ENCODE measurements around the gene GARIN3.

The GARIN3 gene

DNA sequence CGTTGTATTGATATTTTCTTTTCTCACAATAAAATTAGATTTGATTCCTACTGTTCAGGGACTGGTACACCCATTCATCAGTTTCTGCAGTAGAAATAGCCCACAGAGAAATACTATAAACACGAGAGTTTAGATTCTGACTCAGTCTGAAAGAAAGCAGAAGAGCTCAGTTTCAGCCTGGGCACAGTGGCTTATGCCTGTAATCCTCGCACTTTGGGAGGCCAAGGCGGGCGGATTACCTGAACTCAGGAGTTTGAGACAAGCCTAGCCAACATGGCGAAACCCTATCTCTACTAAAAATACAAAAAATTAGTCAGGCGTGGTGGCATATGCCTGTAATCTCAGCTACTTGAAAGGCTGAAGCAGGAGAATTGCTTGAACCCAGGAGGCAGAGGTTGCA lies 23.2 kb upstream of the GARIN3 start:
- Histone ChIP-seq H3K27ac (ENCODE audit: extremely low read depth, low read depth, low read length) (no peak overlapping the region), H3K4me3 (ENCODE audit: low read depth, low read length) (no peak overlapping the region), H3K4me1 (ENCODE audit: control insufficient read depth, insufficient read depth, low read length) (no peaks in the 10 kb centered on the region), H3K9me3 (ENCODE audit: control insufficient read depth, insufficient read depth, low read depth, low read length) (no peaks in the 10 kb centered on the region), H3K36me3 (ENCODE audit: control insufficient read depth in 2 of 2, insufficient read depth in 1 of 2, low read length in 2 of 2) (no peaks in the 10 kb centered on the region)
- POLR2A ChIA-PET = no interaction called here
- CTCF ChIA-PET = no interaction called here
- TF ChIP-seq ZNF112 (tag by site-specific recombination; IDR thresholded peaks at IDR 0.05) (no peak), ZNF311 (tag by site-specific recombination; IDR thresholded peaks at IDR 0.05; ENCODE audit: borderline replicate concordance) (no peak), SALL2 (tag by site-specific recombination; IDR thresholded peaks at IDR 0.05; ENCODE audit: borderline replicate concordance) (no peak), REPIN1 (tag by site-specific recombination; IDR thresholded peaks at IDR 0.05; ENCODE audit: low read depth) (no peak), ZNF292 (tag by site-specific recombination; IDR thresholded peaks at IDR 0.05; ENCODE audit: borderline replicate concordance, low read depth) (no peak), GFI1B (tag by site-specific recombination; IDR thresholded peaks at IDR 0.05) (no peak), ZNF174 (tag by site-specific recombination; IDR thresholded peaks at IDR 0.05) (no peak), ZNF391 (tag by site-specific recombination; IDR thresholded peaks at IDR 0.05; ENCODE audit: borderline replicate concordance, low read depth) (no peak)
- TF ChIP-seq, protein P1, sequence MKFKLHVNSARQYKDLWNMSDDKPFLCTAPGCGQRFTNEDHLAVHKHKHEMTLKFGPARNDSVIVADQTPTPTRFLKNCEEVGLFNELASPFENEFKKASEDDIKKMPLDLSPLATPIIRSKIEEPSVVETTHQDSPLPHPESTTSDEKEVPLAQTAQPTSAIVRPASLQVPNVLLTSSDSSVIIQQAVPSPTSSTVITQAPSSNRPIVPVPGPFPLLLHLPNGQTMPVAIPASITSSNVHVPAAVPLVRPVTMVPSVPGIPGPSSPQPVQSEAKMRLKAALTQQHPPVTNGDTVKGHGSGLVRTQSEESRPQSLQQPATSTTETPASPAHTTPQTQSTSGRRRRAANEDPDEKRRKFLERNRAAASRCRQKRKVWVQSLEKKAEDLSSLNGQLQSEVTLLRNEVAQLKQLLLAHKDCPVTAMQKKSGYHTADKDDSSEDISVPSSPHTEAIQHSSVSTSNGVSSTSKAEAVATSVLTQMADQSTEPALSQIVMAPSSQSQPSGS (tag by site-specific recombination; IDR thresholded peaks at IDR 0.05; ENCODE audit: low read depth) = no peak
- TF ChIP-seq, protein P2, sequence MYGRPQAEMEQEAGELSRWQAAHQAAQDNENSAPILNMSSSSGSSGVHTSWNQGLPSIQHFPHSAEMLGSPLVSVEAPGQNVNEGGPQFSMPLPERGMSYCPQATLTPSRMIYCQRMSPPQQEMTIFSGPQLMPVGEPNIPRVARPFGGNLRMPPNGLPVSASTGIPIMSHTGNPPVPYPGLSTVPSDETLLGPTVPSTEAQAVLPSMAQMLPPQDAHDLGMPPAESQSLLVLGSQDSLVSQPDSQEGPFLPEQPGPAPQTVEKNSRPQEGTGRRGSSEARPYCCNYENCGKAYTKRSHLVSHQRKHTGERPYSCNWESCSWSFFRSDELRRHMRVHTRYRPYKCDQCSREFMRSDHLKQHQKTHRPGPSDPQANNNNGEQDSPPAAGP (tag by site-specific recombination; IDR thresholded peaks at IDR 0.05) = no peak
- TF ChIP-seq, protein P3, sequence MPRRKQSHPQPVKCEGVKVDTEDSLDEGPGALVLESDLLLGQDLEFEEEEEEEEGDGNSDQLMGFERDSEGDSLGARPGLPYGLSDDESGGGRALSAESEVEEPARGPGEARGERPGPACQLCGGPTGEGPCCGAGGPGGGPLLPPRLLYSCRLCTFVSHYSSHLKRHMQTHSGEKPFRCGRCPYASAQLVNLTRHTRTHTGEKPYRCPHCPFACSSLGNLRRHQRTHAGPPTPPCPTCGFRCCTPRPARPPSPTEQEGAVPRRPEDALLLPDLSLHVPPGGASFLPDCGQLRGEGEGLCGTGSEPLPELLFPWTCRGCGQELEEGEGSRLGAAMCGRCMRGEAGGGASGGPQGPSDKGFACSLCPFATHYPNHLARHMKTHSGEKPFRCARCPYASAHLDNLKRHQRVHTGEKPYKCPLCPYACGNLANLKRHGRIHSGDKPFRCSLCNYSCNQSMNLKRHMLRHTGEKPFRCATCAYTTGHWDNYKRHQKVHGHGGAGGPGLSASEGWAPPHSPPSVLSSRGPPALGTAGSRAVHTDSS (tag by site-specific recombination; IDR thresholded peaks at IDR 0.05) = no peak

DNA sequence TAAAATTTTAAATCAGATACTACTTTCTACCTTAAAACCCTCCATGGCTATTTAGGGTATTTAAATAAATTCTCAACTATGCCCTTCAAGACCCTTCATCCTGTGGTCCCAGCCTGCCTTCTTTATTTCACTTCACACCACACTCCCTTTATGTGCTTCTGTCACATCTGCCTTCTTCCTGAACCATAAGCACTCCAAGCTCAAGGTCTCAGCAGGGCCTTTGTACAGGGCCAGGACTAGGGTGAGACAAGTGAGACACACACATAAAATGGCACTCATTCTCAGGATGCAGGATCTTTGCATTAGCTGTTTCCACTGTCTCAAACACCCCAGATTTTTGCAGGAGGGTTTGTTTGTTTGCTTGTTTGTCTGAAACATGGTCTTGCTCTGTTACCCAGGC lies 22.2 kb upstream of the GARIN3 start:
- Histone ChIP-seq H3K36me3 (ENCODE audit: control insufficient read depth in 2 of 2, insufficient read depth in 1 of 2, low read length in 2 of 2) (no peaks in the 10 kb centered on the region), H3K9me3 (ENCODE audit: control insufficient read depth, insufficient read depth, low read depth, low read length) (no peaks in the 10 kb centered on the region), H3K4me1 (ENCODE audit: control insufficient read depth, insufficient read depth, low read length) (no peaks in the 10 kb centered on the region), H3K27ac (ENCODE audit: extremely low read depth, low read depth, low read length) (no peak overlapping the region), H3K4me3 (ENCODE audit: low read depth, low read length) (no peak overlapping the region)
- ChIA-PET POLR2A (no interaction called here), CTCF (no interaction called here)
- TF ChIP-seq ZNF423 (tag by site-specific recombination; IDR thresholded peaks at IDR 0.05) = no peak
- TF ChIP-seq ZNF394 (tag by site-specific recombination; IDR thresholded peaks at IDR 0.05; ENCODE audit: borderline replicate concordance) = no peak
- TF ChIP-seq, protein P4, sequence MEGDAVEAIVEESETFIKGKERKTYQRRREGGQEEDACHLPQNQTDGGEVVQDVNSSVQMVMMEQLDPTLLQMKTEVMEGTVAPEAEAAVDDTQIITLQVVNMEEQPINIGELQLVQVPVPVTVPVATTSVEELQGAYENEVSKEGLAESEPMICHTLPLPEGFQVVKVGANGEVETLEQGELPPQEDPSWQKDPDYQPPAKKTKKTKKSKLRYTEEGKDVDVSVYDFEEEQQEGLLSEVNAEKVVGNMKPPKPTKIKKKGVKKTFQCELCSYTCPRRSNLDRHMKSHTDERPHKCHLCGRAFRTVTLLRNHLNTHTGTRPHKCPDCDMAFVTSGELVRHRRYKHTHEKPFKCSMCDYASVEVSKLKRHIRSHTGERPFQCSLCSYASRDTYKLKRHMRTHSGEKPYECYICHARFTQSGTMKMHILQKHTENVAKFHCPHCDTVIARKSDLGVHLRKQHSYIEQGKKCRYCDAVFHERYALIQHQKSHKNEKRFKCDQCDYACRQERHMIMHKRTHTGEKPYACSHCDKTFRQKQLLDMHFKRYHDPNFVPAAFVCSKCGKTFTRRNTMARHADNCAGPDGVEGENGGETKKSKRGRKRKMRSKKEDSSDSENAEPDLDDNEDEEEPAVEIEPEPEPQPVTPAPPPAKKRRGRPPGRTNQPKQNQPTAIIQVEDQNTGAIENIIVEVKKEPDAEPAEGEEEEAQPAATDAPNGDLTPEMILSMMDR (tag by site-specific recombination; IDR thresholded peaks at IDR 0.05) = no peak
- TF ChIP-seq ZNF391 (tag by site-specific recombination; IDR thresholded peaks at IDR 0.05; ENCODE audit: borderline replicate concordance, low read depth) = no peak

DNA sequence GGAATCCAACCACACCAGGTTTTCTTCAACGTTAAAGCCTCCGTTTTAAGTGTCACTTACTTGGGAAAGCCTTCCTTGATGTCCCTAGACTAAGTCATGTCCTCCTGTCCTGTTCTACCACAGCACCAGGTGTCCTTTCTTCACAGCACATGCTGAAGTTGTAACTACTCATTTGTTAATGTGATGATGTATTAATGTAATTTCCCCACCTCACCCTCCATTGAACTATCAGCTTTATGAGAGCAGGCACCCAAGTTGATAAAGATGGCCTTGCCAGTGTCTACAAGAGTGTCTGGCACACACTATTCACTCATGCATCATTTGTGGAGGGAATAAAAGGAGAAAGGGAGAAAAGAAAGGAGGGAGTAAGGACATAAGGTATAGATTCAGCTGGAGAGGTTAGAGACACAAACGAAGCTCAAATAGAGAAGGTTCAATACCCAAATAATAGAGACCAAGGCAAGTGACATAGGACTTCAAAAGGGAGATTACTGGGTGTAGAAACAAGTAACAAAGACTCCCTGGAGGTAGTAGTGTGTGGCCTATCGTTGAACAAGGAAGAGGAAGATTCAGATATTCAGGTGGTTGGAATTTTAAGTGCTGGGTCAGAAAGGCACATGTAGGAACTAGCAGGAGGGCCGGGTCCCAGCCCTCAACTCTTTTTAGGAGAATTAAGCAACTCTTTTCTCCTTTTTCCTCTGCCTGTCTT lies 21.1 kb upstream of the GARIN3 start:
- TF ChIP-seq ZNF677 (tag by site-specific recombination; IDR thresholded peaks at IDR 0.05) (no peak), ZNF350 (tag by site-specific recombination; IDR thresholded peaks at IDR 0.05) (no peak), GFI1B (tag by site-specific recombination; IDR thresholded peaks at IDR 0.05) (no peak)
- no peaks in the 10 kb centered on the region for H3K36me3 ChIP-seq (ENCODE audit: control insufficient read depth in 2 of 2, insufficient read depth in 1 of 2, low read length in 2 of 2)
- H3K27ac ChIP-seq (ENCODE audit: extremely low read depth, low read depth, low read length) = no peak overlapping the region
- ChIA-PET CTCF (interaction anchor here (0.6 to 0.7 kb wide), 2 partner anchors 52 to 82 kb away, joined by 4 read pairs; no protein-coding TSS in a partner anchor), POLR2A (no interaction called here)
- no peak overlapping the region for H3K4me3 ChIP-seq (ENCODE audit: low read depth, low read length)
- H3K9me3 ChIP-seq (ENCODE audit: control insufficient read depth, insufficient read depth, low read depth, low read length) = no peaks in the 10 kb centered on the region
- no peaks in the 10 kb centered on the region for H3K4me1 ChIP-seq (ENCODE audit: control insufficient read depth, insufficient read depth, low read length)

Measured in HEK293 (cell line).